Measurements from ENCODE around the gene TACR1.

The TACR1 gene

GRCh38 chr2:75045526-75046050 is 153.7 kb downstream of the TACR1 start:
- no peak for DNase-seq

GRCh38 chr2:75044291-75044690 is 155.0 kb downstream of the TACR1 start:
- no peak for DNase-seq

- no peak for DNase-seq
Measured at GRCh38 chr2:75042823-75043222, 156.5 kb downstream of the TACR1 start.

- DNase-seq, result no peak
Measured at GRCh38 chr2:75041731-75042600, 157.4 kb downstream of the TACR1 start.

GRCh38 chr2:75041226-75041625 is 158.1 kb downstream of the TACR1 start:
- DNase-seq, result no peak

GRCh38 chr2:75035444-75036353 is 163.6 kb downstream of the TACR1 start:
- DNase-seq, result no peak

GRCh38 chr2:75033516-75033915 is 165.8 kb downstream of the TACR1 start:
- DNase-seq, result no peak

- DNase-seq, result no peak
Measured at GRCh38 chr2:75031906-75032803, 167.2 kb downstream of the TACR1 start.

GRCh38 chr2:75031171-75031570 is 168.1 kb downstream of the TACR1 start:
- no peak for DNase-seq

- DNase-seq, result no peak
Measured at GRCh38 chr2:75030218-75031009, 168.9 kb downstream of the TACR1 start.

- no peak for DNase-seq
Measured at GRCh38 chr2:75027886-75028285, 171.4 kb downstream of the TACR1 start.

GRCh38 chr2:75025633-75026380 is 173.5 kb downstream of the TACR1 start:
- DNase-seq, result no peak

- DNase-seq, result no peak
Measured at GRCh38 chr2:75025216-75025615, 174.1 kb downstream of the TACR1 start.

- DNase-seq, result no peak
Measured at GRCh38 chr2:75023666-75024455, 175.5 kb downstream of the TACR1 start.

- DNase-seq, result no peak
Measured at GRCh38 chr2:75022516-75022915, 176.8 kb downstream of the TACR1 start.

- no peak for DNase-seq
Measured at GRCh38 chr2:75021672-75022071, 177.6 kb downstream of the TACR1 start.

- no peak for DNase-seq
Measured at GRCh38 chr2:75020476-75020875, 178.8 kb downstream of the TACR1 start.

GRCh38 chr2:75019790-75020189 is 179.5 kb downstream of the TACR1 start:
- no peak for DNase-seq

GRCh38 chr2:75018162-75018561 is 181.2 kb downstream of the TACR1 start:
- no peak for DNase-seq

- DNase-seq, result no peak
Measured at GRCh38 chr2:75012080-75012479, 187.2 kb downstream of the TACR1 start.

All from CD4-positive, alpha-beta T cell treated with Interleukin-6 for 4 hours (primary cell).